Activated T-helper 1 cell treated with anti-CD3 and anti-CD28 coated beads, Interleukin-12 subunit alpha, Interleukin-12 subunit beta, Interleukin-2, Interleukin-4 antibody, amounts not matched to agents 30 ng/mL and 10 ng/mL and 1 ng/mL, durations not matched to agents 14 hours and 24 hours and 36 hours (primary cell): ENCODE data around the gene FXYD1. TPM values are rescaled to one million over a fixed set of nuclear protein-coding genes. Genes with fewer than 3 reads are reported as not detected.
A peak's percentile ranks its signal among the peaks of the same experiment; 100 is the strongest.

ENCODE experiments used
- DNase-seq: peaks from one replicate; pipeline ENCODE4 v3.0.0; 2021; ENCODE audit warnings: low spot score
- H3K27ac Mint-ChIP-seq: one replicate; pipeline ENCODE4 v1.8.0; 2021; ENCODE audit warnings: mild to moderate bottlenecking, mixed read lengths
- H3K27me3 Mint-ChIP-seq: one replicate; pipeline ENCODE4 v1.8.0; 2022; ENCODE audit warnings: mild to moderate bottlenecking, moderate library complexity, mixed read lengths; ENCODE audit not compliant: insufficient read depth
- H3K36me3 Mint-ChIP-seq: one replicate; pipeline ENCODE4 v1.8.0; 2021; ENCODE audit warnings: low read depth, mixed read lengths
- H3K4me1 Mint-ChIP-seq: one replicate; pipeline ENCODE4 v1.8.0; 2021; ENCODE audit warnings: low read depth, mixed read lengths
- H3K4me3 Mint-ChIP-seq: one replicate; pipeline ENCODE4 v1.8.0; 2021; ENCODE audit warnings: mild to moderate bottlenecking, moderate library complexity, mixed read lengths
- H3K9me3 Mint-ChIP-seq: one replicate; pipeline ENCODE4 v1.8.0; 2021; ENCODE audit warnings: mixed read lengths
- intact Hi-C: fragments of 100-400 bp; cut with micrococcal nuclease; formaldehyde crosslinking; loops from one replicate; pipeline ENCODE4 v1.15.1; 2024
- total RNA-seq: library from RNA; stranded (reverse); gene quantifications from 2 replicates; pipeline ENCODE4 v1.2.3, GENCODE V29; 2022

FXYD1 gene
- total RNA-seq, 1 donor from 2014 or later, result not detected

DNA sequence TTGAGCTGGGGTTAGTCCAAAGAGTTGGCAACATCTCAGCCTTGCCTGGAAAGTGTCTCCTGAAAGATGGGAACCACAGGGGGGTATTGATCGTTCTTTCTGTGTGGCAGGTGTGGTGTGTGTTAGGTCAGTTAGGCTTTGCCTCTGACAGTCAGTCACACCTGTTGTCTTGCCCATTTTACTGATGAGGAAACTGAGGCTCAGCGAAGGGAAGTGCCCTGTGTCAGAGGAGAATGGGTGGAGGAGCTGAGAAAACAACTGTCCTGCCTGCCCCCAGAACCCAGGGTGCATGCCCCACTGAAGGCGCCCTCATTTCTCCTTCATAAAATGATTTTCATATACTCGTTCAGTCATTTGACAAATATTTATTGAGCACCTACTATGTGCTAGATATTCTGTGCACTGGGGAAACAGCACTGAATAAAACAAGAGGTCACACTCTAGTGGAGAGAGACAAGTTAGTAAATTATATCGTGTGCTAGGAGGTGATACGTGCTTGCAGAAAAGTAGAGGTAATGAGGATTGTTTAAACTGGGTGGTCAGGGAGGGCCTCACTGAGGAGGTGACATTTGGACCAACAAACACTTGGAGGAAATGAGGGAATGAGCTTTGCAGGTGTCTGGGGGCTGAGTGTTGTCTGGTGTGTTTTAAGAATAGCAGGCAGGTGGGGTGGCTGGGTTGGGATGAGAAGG is 17.5 kb downstream of the FXYD1 start:
- no peak for DNase-seq
- H3K27ac Mint-ChIP-seq, result peak overlapping the region; percentile 100
- intact Hi-C loops, result loop anchor here (1.0 to 10.0 kb wide), 5 partner anchors 15 to 589 kb away; partner anchors contain the start of genes IGFLR1, LIN37, PSENEN and U2AF1L4
- H3K27me3 Mint-ChIP-seq, result peaks cover 7% of the 10 kb centered on the region
- peaks cover 55% of the 10 kb centered on the region for H3K4me1 Mint-ChIP-seq
- peaks cover 2% of the 10 kb centered on the region for H3K9me3 Mint-ChIP-seq
- peaks cover 51% of the 10 kb centered on the region for H3K36me3 Mint-ChIP-seq
- peak overlapping the region; percentile 100 for H3K4me3 Mint-ChIP-seq

DNA sequence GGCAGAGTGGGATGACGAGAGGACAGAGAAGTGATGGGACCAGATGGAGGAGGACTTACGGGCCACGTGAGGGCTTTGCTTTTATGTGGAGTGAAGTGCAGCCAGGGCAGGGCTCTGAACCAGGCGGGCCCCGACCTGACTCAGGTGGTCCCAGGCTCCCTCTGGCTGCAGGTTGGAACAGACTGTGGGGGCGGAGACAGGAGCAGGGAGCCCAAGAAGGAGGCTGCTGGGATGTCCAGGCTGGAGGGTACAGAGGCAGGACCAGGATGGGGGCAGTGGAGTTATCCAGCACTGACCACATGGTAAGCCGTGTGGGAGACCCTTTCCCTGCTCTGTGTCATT is 18.0 kb downstream of the FXYD1 start:
- H3K27ac Mint-ChIP-seq, result peak overlapping the region; percentile 100
- DNase-seq, result no peak
- peak overlapping the region; percentile 100 for H3K4me3 Mint-ChIP-seq
- H3K36me3 Mint-ChIP-seq, result peaks cover 56% of the 10 kb centered on the region
- H3K4me1 Mint-ChIP-seq, result peaks cover 60% of the 10 kb centered on the region
- peaks cover 7% of the 10 kb centered on the region for H3K27me3 Mint-ChIP-seq
- intact Hi-C loops, result loop anchor here (10.0 kb wide), 1 partner anchor 588 kb away; the partner anchor contains the start of genes IGFLR1, LIN37, PSENEN and U2AF1L4
- H3K9me3 Mint-ChIP-seq, result peaks cover 7% of the 10 kb centered on the region

GRCh38 chr19:35157431-35157830 is 18.8 kb downstream of the FXYD1 start:
- H3K4me1 Mint-ChIP-seq, result peaks cover 67% of the 10 kb centered on the region
- intact Hi-C loops, result loop anchor here (10.0 kb wide), 1 partner anchor 587 kb away; the partner anchor contains the start of genes IGFLR1, LIN37, PSENEN and U2AF1L4
- DNase-seq, result no peak
- peaks cover 64% of the 10 kb centered on the region for H3K36me3 Mint-ChIP-seq
- H3K27ac Mint-ChIP-seq, result no peak overlapping the region
- H3K9me3 Mint-ChIP-seq, result peaks cover 15% of the 10 kb centered on the region
- peak overlapping the region; percentile 60 for H3K4me3 Mint-ChIP-seq
- H3K27me3 Mint-ChIP-seq, result peaks cover 3% of the 10 kb centered on the region

DNA sequence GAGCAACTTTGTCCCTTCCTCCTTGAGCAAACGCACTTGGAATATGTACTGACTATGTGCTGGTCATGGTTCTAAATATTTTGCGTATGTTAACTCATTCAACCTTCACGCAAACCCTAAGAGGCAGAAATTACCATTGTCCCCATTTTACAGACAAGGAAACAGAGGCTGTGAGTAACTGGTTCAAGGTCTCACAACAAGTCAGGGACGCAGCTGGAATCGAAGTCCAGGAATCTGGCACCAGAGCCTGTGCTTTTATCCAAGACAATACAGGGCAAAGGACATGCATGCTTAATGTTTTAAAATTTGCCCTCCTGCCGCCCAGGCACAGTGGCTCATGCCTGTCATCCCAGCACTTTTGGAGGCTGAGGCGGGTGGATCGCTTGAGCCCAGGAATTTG is 21.0 kb downstream of the FXYD1 start:
- Mint-ChIP-seq H3K27ac (no peak overlapping the region), H3K4me1 (peaks cover 58% of the 10 kb centered on the region), H3K36me3 (peaks cover 84% of the 10 kb centered on the region), H3K9me3 (peaks cover 31% of the 10 kb centered on the region), H3K4me3 (no peak overlapping the region), H3K27me3 (peaks cover 2% of the 10 kb centered on the region)
- intact Hi-C loops, result loop anchor here (10.0 kb wide), 1 partner anchor 585 kb away; the partner anchor contains the start of genes IGFLR1, LIN37, PSENEN and U2AF1L4
- no peak for DNase-seq

DNA sequence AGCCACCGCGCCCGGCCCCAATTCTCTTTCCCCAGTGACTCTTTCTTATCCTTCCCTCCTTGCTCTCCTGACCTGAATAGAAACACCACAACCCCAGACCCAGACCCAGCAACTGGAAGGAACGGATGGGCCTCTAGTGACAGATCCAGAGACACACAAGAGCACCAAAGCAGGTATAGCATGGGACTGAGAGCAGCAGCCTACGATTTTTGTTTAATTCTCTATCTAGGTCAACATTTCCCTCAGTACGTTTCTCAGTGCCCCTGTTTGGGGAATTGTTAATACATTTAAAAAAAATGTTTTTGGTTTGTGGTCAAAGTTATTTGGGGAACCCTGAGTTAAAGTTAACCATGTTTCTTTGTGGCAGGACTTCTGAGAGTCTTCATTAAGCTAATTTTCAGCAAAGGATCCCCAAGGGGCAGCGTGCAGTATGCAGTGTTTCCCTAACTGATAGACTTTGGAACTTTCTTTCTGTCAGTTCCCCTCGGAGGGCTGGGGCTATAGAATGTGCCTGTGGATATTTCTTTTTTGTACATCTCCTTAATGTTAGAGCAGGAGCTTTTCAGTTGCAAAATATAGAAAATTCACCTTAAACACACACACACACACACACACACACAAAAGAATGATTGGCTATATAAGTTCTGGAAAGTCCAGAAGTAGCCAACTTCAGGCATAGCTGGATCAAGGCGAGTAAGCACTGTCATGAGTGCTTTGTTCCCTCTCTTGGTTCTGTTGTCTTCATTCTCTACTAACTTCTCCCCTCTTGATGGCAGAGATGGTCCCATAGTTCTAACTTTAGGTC is 22.2 kb downstream of the FXYD1 start:
- peaks cover 91% of the 10 kb centered on the region for H3K36me3 Mint-ChIP-seq
- no peak overlapping the region for H3K4me3 Mint-ChIP-seq
- H3K27ac Mint-ChIP-seq, result peak overlapping the region; percentile 55
- no peak for DNase-seq
- intact Hi-C loops, result no loop called here
- H3K4me1 Mint-ChIP-seq, result peaks cover 50% of the 10 kb centered on the region
- H3K27me3 Mint-ChIP-seq, result no peaks in the 10 kb centered on the region
- peaks cover 39% of the 10 kb centered on the region for H3K9me3 Mint-ChIP-seq

DNA sequence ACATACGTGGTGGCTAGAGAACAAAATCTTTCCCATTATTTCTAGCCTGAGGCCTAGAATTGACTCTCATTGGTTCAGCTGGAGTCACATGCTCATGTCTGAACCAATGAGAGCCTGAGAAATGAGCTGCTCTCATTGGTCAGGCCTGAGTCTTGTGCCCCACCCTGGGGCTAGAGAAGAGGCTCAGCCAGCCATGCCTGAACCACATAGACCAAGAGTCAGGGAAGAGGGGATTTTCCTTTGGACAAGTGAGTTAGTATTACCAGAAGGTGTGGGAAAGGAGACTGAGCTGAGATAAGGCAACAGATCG is 22.8 kb downstream of the FXYD1 start:
- H3K4me1 Mint-ChIP-seq, result peaks cover 45% of the 10 kb centered on the region

GRCh38 chr19:35162471-35163326 is 24.1 kb downstream of the FXYD1 start:
- Mint-ChIP-seq H3K9me3 (peaks cover 49% of the 10 kb centered on the region), H3K27me3 (no peaks in the 10 kb centered on the region), H3K27ac (peak overlapping the region; percentile 48), H3K4me1 (peaks cover 47% of the 10 kb centered on the region), H3K4me3 (no peak overlapping the region), H3K36me3 (peaks cover 97% of the 10 kb centered on the region)
- no peak for DNase-seq
- intact Hi-C loops, result no loop called here

More for the DNA sequence above, 22.8 kb downstream of the FXYD1 start:
- DNase-seq, result no peak
- H3K27me3 Mint-ChIP-seq, result no peaks in the 10 kb centered on the region
- intact Hi-C loops, result no loop called here
- peak overlapping the region; percentile 55 for H3K27ac Mint-ChIP-seq
- H3K36me3 Mint-ChIP-seq, result peaks cover 91% of the 10 kb centered on the region
- H3K4me3 Mint-ChIP-seq, result no peak overlapping the region
- H3K9me3 Mint-ChIP-seq, result peaks cover 45% of the 10 kb centered on the region

GRCh38 chr19:35164418-35164817 is 25.8 kb downstream of the FXYD1 start:
- peaks cover 86% of the 10 kb centered on the region for H3K36me3 Mint-ChIP-seq
- H3K27ac Mint-ChIP-seq, result no peak overlapping the region
- intact Hi-C loops, result no loop called here
- no peak for DNase-seq
- peaks cover 31% of the 10 kb centered on the region for H3K4me1 Mint-ChIP-seq
- no peaks in the 10 kb centered on the region for H3K27me3 Mint-ChIP-seq
- H3K4me3 Mint-ChIP-seq, result no peak overlapping the region
- peaks cover 49% of the 10 kb centered on the region for H3K9me3 Mint-ChIP-seq

- Mint-ChIP-seq H3K4me1 (peaks cover 29% of the 10 kb centered on the region), H3K4me3 (no peak overlapping the region), H3K9me3 (peaks cover 49% of the 10 kb centered on the region), H3K27me3 (no peaks in the 10 kb centered on the region), H3K36me3 (peaks cover 77% of the 10 kb centered on the region), H3K27ac (no peak overlapping the region)
- intact Hi-C loops, result no loop called here
- DNase-seq, result no peak
These were observed 26.8 kb downstream of the FXYD1 start for GRCh38 chr19:35165200-35166058.

GRCh38 chr19:35166100-35167063 is 27.8 kb downstream of the FXYD1 start:
- intact Hi-C loops, result no loop called here
- Mint-ChIP-seq H3K9me3 (peaks cover 45% of the 10 kb centered on the region), H3K4me1 (peaks cover 34% of the 10 kb centered on the region), H3K27me3 (no peaks in the 10 kb centered on the region), H3K27ac (peak overlapping the region; percentile 22), H3K4me3 (peak overlapping the region; percentile 15), H3K36me3 (peaks cover 74% of the 10 kb centered on the region)
- no peak for DNase-seq
